WTC11 (cell line): ENCODE results near the gene PLCE1. TPM values are rescaled to one million over a fixed set of nuclear protein-coding genes. Genes with fewer than 3 reads are reported as not detected.
A peak's percentile ranks its signal among the peaks of the same experiment; 100 is the strongest.

Experiments
- ATAC-seq: fragments of 200-7000 bp; cut with Tn5 transposase; 2 replicates; pipeline ENCODE4 v1.10.0; 2021; ENCODE audit warnings: mild to moderate bottlenecking, moderate library complexity
- CTCF ChIA-PET: fragments of 300-600 bp; sonication (Branson Sonifier 250); formaldehyde crosslinking; loops from one replicate; lab custom pipeline; 2021; ENCODE audit warnings: antibody characterized with exemption; lab: Charles Lee
- POLR2A ChIA-PET: fragments of 350-600 bp; sonication (Branson Sonifier 250); formaldehyde crosslinking; loops from one replicate; lab custom pipeline; 2021; ENCODE audit warnings: antibody characterized with exemption; lab: Charles Lee
- DNase-seq: peaks from one replicate; pipeline ENCODE4 v3.0.0; 2021; ENCODE audit warnings: low spot score
- H3K27ac Mint-ChIP-seq: 2 replicates; pipeline ENCODE4 v1.8.0; 2021; ENCODE audit warnings: mixed read lengths
- H3K27me3 Mint-ChIP-seq: 2 replicates; pipeline ENCODE4 v1.8.0; 2021; ENCODE audit warnings: low read depth, mild to moderate bottlenecking, moderate library complexity, mixed read lengths
- H3K36me3 Mint-ChIP-seq: 2 replicates; pipeline ENCODE4 v1.8.0; 2021; ENCODE audit warnings: mixed read lengths
- H3K4me1 Mint-ChIP-seq: 2 replicates; pipeline ENCODE4 v1.8.0; 2022; ENCODE audit warnings: mixed read lengths
- H3K4me3 Mint-ChIP-seq: 2 replicates; pipeline ENCODE4 v1.8.0; 2021; ENCODE audit warnings: mild to moderate bottlenecking, moderate library complexity, mixed read lengths
- H3K9me3 Mint-ChIP-seq: 2 replicates; pipeline ENCODE4 v1.8.0; 2021; ENCODE audit warnings: mixed read lengths
- CBFB ChIP-seq: sonication (generic); formaldehyde crosslinking; IDR thresholded peaks from 2 replicates; pipeline ENCODE4 v1.8.1; 2022; ENCODE audit warnings: mild to moderate bottlenecking, low read depth, missing genetic modification reagents
- CDX4 ChIP-seq: fragments of 250-450 bp; sonication (Bioruptor Pico); IDR thresholded peaks from 2 replicates; pipeline ENCODE4 v1.9.0; 2021; ENCODE audit warnings: moderate library complexity, mild to moderate bottlenecking, inconsistent platforms, borderline replicate concordance
- CREB1 ChIP-seq: sonication (generic); formaldehyde crosslinking; IDR thresholded peaks from 2 replicates; pipeline ENCODE4 v1.8.0; 2023; ENCODE audit warnings: mild to moderate bottlenecking, missing genetic modification reagents
- CTCF ChIP-seq: fragments of 200-600 bp; IDR thresholded peaks from 2 replicates; pipeline ENCODE4 v1.8.0; 2022; ENCODE audit warnings: antibody characterized with exemption
- E2F5 ChIP-seq: sonication (generic); formaldehyde crosslinking; IDR thresholded peaks from 2 replicates; pipeline ENCODE4 v1.8.1; 2022; ENCODE audit warnings: mild to moderate bottlenecking, moderate library complexity, missing genetic modification reagents
- EMX1 ChIP-seq: fragments of 250-450 bp; sonication (Bioruptor Pico); IDR thresholded peaks from 2 replicates; pipeline ENCODE4 v1.8.0; 2021; ENCODE audit warnings: mild to moderate bottlenecking
- FOXJ3 ChIP-seq: sonication (generic); formaldehyde crosslinking; IDR thresholded peaks from 2 replicates; pipeline ENCODE4 v1.9.0; 2021; ENCODE audit warnings: missing genetic modification reagents, mild to moderate bottlenecking, borderline replicate concordance
- FOXP1 ChIP-seq: sonication (generic); formaldehyde crosslinking; IDR thresholded peaks from 2 replicates; pipeline ENCODE4 v1.8.0; 2022; ENCODE audit warnings: missing genetic modification reagents, mild to moderate bottlenecking, moderate library complexity, borderline replicate concordance
- FOXP4 ChIP-seq: sonication (generic); formaldehyde crosslinking; IDR thresholded peaks from 2 replicates; pipeline ENCODE4 v1.8.0; 2022; ENCODE audit warnings: mild to moderate bottlenecking, missing genetic modification reagents
- GRHL2 ChIP-seq: fragments of 250-450 bp; sonication (Bioruptor Pico); IDR thresholded peaks from 2 replicates; pipeline ENCODE4 v1.8.0; 2022; ENCODE audit warnings: mild to moderate bottlenecking, moderate library complexity; ENCODE audit not compliant: insufficient replicate concordance, severe bottlenecking
- HMGXB4 ChIP-seq: sonication (generic); formaldehyde crosslinking; IDR thresholded peaks from 2 replicates; pipeline ENCODE4 v1.8.1; 2023; ENCODE audit warnings: mild to moderate bottlenecking, moderate library complexity, missing genetic modification reagents
- MYBL2 ChIP-seq: sonication (generic); formaldehyde crosslinking; IDR thresholded peaks from 2 replicates; pipeline ENCODE4 v1.8.1; 2023; ENCODE audit warnings: mild to moderate bottlenecking, moderate library complexity, missing genetic modification reagents
- NFATC4 ChIP-seq: fragments of 250-450 bp; sonication (Bioruptor Pico); IDR thresholded peaks from 2 replicates; pipeline ENCODE4 v1.9.0; 2021; ENCODE audit warnings: mild to moderate bottlenecking
- NFE2L1 ChIP-seq: sonication (generic); formaldehyde crosslinking; IDR thresholded peaks from 2 replicates; pipeline ENCODE4 v1.8.1; 2023; ENCODE audit warnings: missing genetic modification reagents
- NFYB ChIP-seq: sonication (generic); formaldehyde crosslinking; conservative IDR thresholded peaks from 2 replicates; pipeline ENCODE4 v1.8.0; 2022; ENCODE audit warnings: low read depth, missing genetic modification reagents
- NR1H2 ChIP-seq: sonication (generic); formaldehyde crosslinking; IDR thresholded peaks from 2 replicates; pipeline ENCODE4 v1.9.0; 2021; ENCODE audit warnings: mild to moderate bottlenecking, moderate library complexity, missing genetic modification reagents
- OVOL2 ChIP-seq: fragments of 250-450 bp; sonication (Bioruptor Pico); IDR thresholded peaks from 2 replicates; pipeline ENCODE4 v1.9.0; 2021; ENCODE audit warnings: mild to moderate bottlenecking, borderline replicate concordance
- RELA ChIP-seq: sonication (generic); formaldehyde crosslinking; IDR thresholded peaks from 2 replicates; pipeline ENCODE4 v1.8.1; 2022; ENCODE audit warnings: missing genetic modification reagents, mild to moderate bottlenecking, borderline replicate concordance
- TEAD4 ChIP-seq: sonication (generic); formaldehyde crosslinking; IDR thresholded peaks from 2 replicates; pipeline ENCODE4 v1.8.0; 2022; ENCODE audit warnings: mild to moderate bottlenecking, missing genetic modification reagents
- USF1 ChIP-seq: sonication (generic); formaldehyde crosslinking; IDR thresholded peaks from 2 replicates; pipeline ENCODE4 v1.8.0; 2022; ENCODE audit warnings: mild to moderate bottlenecking, missing genetic modification reagents
- ZNF396 ChIP-seq: fragments of 250-450 bp; sonication (Bioruptor Pico); IDR thresholded peaks from 2 replicates; pipeline ENCODE4 v1.8.0; 2021; ENCODE audit warnings: mild to moderate bottlenecking, moderate library complexity, borderline replicate concordance
- ZNF416 ChIP-seq: fragments of 250-450 bp; sonication (Bioruptor Pico); IDR thresholded peaks from 2 replicates; pipeline ENCODE4 v1.9.0; 2021; ENCODE audit warnings: mild to moderate bottlenecking, inconsistent platforms
- ZNF532 ChIP-seq: fragments of 250-450 bp; sonication (Bioruptor Pico); IDR thresholded peaks from 2 replicates; pipeline ENCODE4 v1.9.0; 2021; ENCODE audit warnings: mild to moderate bottlenecking, borderline replicate concordance
- total RNA-seq: library from RNA; stranded (reverse); gene quantifications from 3 replicates; pipeline ENCODE4 v1.2.3, GENCODE V29; 2021

The PLCE1 gene
- total RNA-seq, 1 experiment from 2014 or later, result 0.11 TPM

- no peaks in the 10 kb centered on the region for H3K9me3 Mint-ChIP-seq
- H3K4me1 Mint-ChIP-seq, result no peaks in the 10 kb centered on the region
- ATAC-seq (peak; percentile 32; the same call in 1 of the 2 replicates), DNase-seq (no peak)
- peaks cover 8% of the 10 kb centered on the region for H3K27me3 Mint-ChIP-seq
- POLR2A ChIA-PET, result no interaction called here
- TF ChIP-seq GRHL2 (CRISPR knock-in tag) (no peak), CDX4 (no peak), FOXP1 (CRISPR knock-in tag) (no peak), HMGXB4 (CRISPR knock-in tag) (no peak), OVOL2 (CRISPR knock-in tag) (no peak), FOXP4 (CRISPR knock-in tag) (no peak), NR1H2 (no peak), RELA (no peak), CREB1 (CRISPR knock-in tag) (no peak), FOXJ3 (CRISPR knock-in tag) (no peak), TEAD4 (CRISPR knock-in tag) (no peak), NFYB (CRISPR knock-in tag) (no peak), NFATC4 (no peak), ZNF416 (CRISPR knock-in tag) (no peak), MYBL2 (CRISPR knock-in tag) (no peak), CTCF (no peak), ZNF396 (CRISPR knock-in tag) (no peak), E2F5 (CRISPR knock-in tag) (no peak)
- no peak overlapping the region for H3K4me3 Mint-ChIP-seq
- no peak overlapping the region for H3K27ac Mint-ChIP-seq
- CTCF ChIA-PET, result interaction anchor here (1.0 to 1.6 kb wide), 6 partner anchors 15 to 467 kb away, joined by 3 to 5 read pairs (median 4); partner anchors contain the start of gene PLCE1
- no peaks in the 10 kb centered on the region for H3K36me3 Mint-ChIP-seq
Observed at GRCh38 chr10:93977442-93977841, 16.3 kb upstream of the PLCE1 start.

GRCh38 chr10:93980486-93980885 is 13.2 kb upstream of the PLCE1 start:
- Mint-ChIP-seq H3K4me1 (no peaks in the 10 kb centered on the region), H3K27me3 (peaks cover 4% of the 10 kb centered on the region), H3K9me3 (no peaks in the 10 kb centered on the region), H3K36me3 (no peaks in the 10 kb centered on the region), H3K4me3 (no peak overlapping the region), H3K27ac (no peak overlapping the region)
- CTCF ChIA-PET, result no interaction called here
- no peak for ATAC-seq
- no peak for DNase-seq
- POLR2A ChIA-PET, result no interaction called here
- TF ChIP-seq FOXP1 (CRISPR knock-in tag) (no peak), EMX1 (CRISPR knock-in tag) (no peak), NFE2L1 (CRISPR knock-in tag) (no peak), ZNF532 (CRISPR knock-in tag) (no peak), CBFB (CRISPR knock-in tag) (no peak), USF1 (CRISPR knock-in tag) (no peak), GRHL2 (CRISPR knock-in tag) (no peak)
